EH (cell line): ENCODE results near the gene TMEM129.
"Not testable (repeated sequence)": the region's sequence is repeated elsewhere in the genome, so short reads cannot be mapped to it uniquely, and the experiment has no call there.

Experiments used
- DNase-seq: peaks from one replicate; pipeline ENCODE4 v3.0.0-alpha.2; 2015; ENCODE audit warnings: low read depth

TMEM129 gene

GRCh38 chr4:1721666-1722550, 785 bp upstream of the TMEM129 start:
- peak; percentile 15 for DNase-seq

GRCh38 chr4:1720163-1720983, 750 bp downstream of the TMEM129 start:
- DNase-seq: peak; percentile 56

- no peak for DNase-seq
Measured at GRCh38 chr4:1718095-1718850, 2.9 kb downstream of the TMEM129 start.

GRCh38 chr4:1717129-1718094, 3.7 kb downstream of the TMEM129 start:
- DNase-seq: no peak

- no peak for DNase-seq
Measured at GRCh38 chr4:1716065-1716945, 4.8 kb downstream of the TMEM129 start.

GRCh38 chr4:1715002-1715758, 5.9 kb downstream of the TMEM129 start:
- DNase-seq: no peak

GRCh38 chr4:1714303-1715001, 6.7 kb downstream of the TMEM129 start:
- DNase-seq: no peak

GRCh38 chr4:1713003-1713851, 7.9 kb downstream of the TMEM129 start:
- peak; percentile 18 for DNase-seq

- peak; percentile 94 for DNase-seq
Measured at GRCh38 chr4:1712216-1713002, 8.7 kb downstream of the TMEM129 start, which contains the start of gene SLBP. Gene SLBP (minus strand): TSS chr4:1712319. CDS start chr4:1712188, 131 bp downstream.

- DNase-seq: peak; percentile 61
Measured at GRCh38 chr4:1711571-1712215, 9.4 kb downstream of the TMEM129 start.

GRCh38 chr4:1711055-1711570, 10.0 kb downstream of the TMEM129 start:
- no peak for DNase-seq

- peak; percentile 31 for DNase-seq
Measured at GRCh38 chr4:1708581-1708980, 12.5 kb downstream of the TMEM129 start.

- no peak for DNase-seq
Measured at GRCh38 chr4:1706358-1706757, 14.8 kb downstream of the TMEM129 start.

GRCh38 chr4:1705732-1706131, 15.4 kb downstream of the TMEM129 start:
- no peak for DNase-seq

- DNase-seq: no peak
Measured at GRCh38 chr4:1703867-1704266, 17.3 kb downstream of the TMEM129 start.

- not testable (repeated sequence) for DNase-seq
Measured at GRCh38 chr4:1701671-1702070, 19.5 kb downstream of the TMEM129 start.
